Natural killer cell treated with Interleukin-12 subunit alpha and Interleukin-12 subunit beta and Interleukin-15 and Interleukin-18, amount 100 ng/mL, for 72 hours (primary cell): Measurements from ENCODE around the gene MGAT4A. TPM values are rescaled to one million over a fixed set of nuclear protein-coding genes. Genes with fewer than 3 reads are reported as not detected.

Source experiments
- ATAC-seq, 2 donors: fragments of 150-1000 bp; cut with Tn5 transposase in 1 of 2; sonication (Bioruptor Pico), chemical (Tn5 transposase) in 1 of 2; 2 replicates each; pipeline ENCODE4 v1.10.0; 2021
- DNase-seq: peaks from one replicate; pipeline ENCODE4 v3.0.0; 2022; ENCODE audit warnings: low spot score
- H3K27ac Mint-ChIP-seq, 2 donors: 1 replicate in 1 of 2; 2 replicates in 1 of 2; pipeline ENCODE4 v1.8.0; 2022; ENCODE audit warnings: mixed read lengths in 2 of 2, mild to moderate bottlenecking in 1 of 2, moderate library complexity in 1 of 2
- H3K27me3 Mint-ChIP-seq, 2 donors: 1 replicate in 1 of 2; 2 replicates in 1 of 2; pipeline ENCODE4 v1.8.0; 2022; ENCODE audit warnings: mixed read lengths in 2 of 2
- H3K36me3 Mint-ChIP-seq: one replicate; pipeline ENCODE4 v1.8.0; 2022; ENCODE audit warnings: mixed read lengths
- H3K4me1 Mint-ChIP-seq, 2 donors: 1 replicate in 1 of 2; 2 replicates in 1 of 2; pipeline ENCODE4 v1.8.0; 2022; ENCODE audit warnings: low read depth in 2 of 2, mixed read lengths in 2 of 2, mild to moderate bottlenecking in 1 of 2
- H3K4me3 Mint-ChIP-seq: one replicate; pipeline ENCODE4 v1.8.0; 2022; ENCODE audit warnings: mixed read lengths
- H3K9me3 Mint-ChIP-seq: 2 replicates; pipeline ENCODE4 v1.8.0; 2022; ENCODE audit warnings: mixed read lengths
- total RNA-seq, 2 donors: library from RNA; stranded (reverse); gene quantifications; one replicate each; pipeline ENCODE4 v1.2.3, GENCODE V29; 2022

The MGAT4A gene
- total RNA-seq, 2 donors from 2014 or later, result 23.1 to 25.0 TPM

DNA sequence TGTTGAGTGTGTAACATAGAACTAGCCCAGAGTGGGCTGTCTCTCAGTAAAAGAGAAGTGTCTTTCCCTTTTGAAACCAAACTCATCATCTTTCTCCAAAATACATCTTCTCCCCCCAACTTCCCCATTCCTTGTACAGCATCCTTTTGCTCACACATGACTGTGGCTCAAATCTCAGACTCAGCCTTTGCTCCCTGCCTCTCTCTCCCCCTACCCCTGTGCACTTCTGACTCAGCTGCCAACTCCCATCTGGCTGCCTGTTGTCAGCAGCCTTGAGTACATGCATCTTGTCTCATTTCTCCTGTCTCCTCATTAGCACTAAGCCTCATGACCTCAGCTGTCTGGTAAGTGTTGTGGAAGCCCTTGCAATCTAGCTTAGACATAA, 18.1 kb upstream of the MGAT4A start:
- Mint-ChIP-seq H3K27me3 (peaks cover 0 to 16% of the 10 kb centered on the region in 2 donors), H3K4me3 (no peak overlapping the region), H3K9me3 (no peaks in the 10 kb centered on the region), H3K27ac (no peak overlapping the region), H3K4me1 (peaks cover 5 to 7% of the 10 kb centered on the region in 2 donors), H3K36me3 (no peaks in the 10 kb centered on the region)
- ATAC-seq (no peak), DNase-seq (no peak)

GRCh38 chr2:98748292-98749065, 17.5 kb upstream of the MGAT4A start:
- Mint-ChIP-seq H3K4me1 (peaks cover 5 to 7% of the 10 kb centered on the region in 2 donors), H3K27ac (no peak overlapping the region), H3K27me3 (peaks cover 0 to 15% of the 10 kb centered on the region in 2 donors), H3K9me3 (no peaks in the 10 kb centered on the region), H3K4me3 (no peak overlapping the region), H3K36me3 (no peaks in the 10 kb centered on the region)
- ATAC-seq (no peak), DNase-seq (no peak)

GRCh38 chr2:98747888-98748287, 17.0 kb upstream of the MGAT4A start:
- Mint-ChIP-seq H3K36me3 (no peaks in the 10 kb centered on the region), H3K9me3 (no peaks in the 10 kb centered on the region), H3K4me3 (no peak overlapping the region), H3K4me1 (peaks cover 5 to 7% of the 10 kb centered on the region in 2 donors), H3K27ac (no peak overlapping the region), H3K27me3 (peaks cover 0 to 12% of the 10 kb centered on the region in 2 donors)
- DNase-seq (no peak), ATAC-seq (no peak)

GRCh38 chr2:98746426-98746825, 15.5 kb upstream of the MGAT4A start:
- H3K9me3 Mint-ChIP-seq, result no peaks in the 10 kb centered on the region

DNA sequence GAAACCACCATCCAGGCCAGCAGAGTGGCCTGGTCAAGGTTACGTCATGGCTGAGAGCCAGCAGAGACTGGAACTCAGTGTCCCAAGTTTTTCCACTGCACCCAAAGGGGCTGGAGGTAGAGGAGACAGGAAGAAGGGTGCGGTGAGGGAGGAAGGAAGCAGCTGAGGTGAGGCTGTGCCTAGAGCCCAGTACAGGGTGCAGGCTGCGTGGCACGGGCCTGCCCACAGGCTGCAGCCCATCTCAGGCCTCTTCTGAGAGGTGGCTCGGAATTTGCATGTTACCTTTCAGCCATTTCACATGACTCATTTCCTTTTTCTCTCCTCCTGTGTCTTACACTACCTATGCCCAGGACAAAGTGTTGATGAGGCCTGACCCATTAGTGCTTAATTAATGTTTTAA, 13.7 kb upstream of the MGAT4A start:
- peaks cover 0 to 8% of the 10 kb centered on the region in 2 donors for H3K27me3 Mint-ChIP-seq
- H3K27ac Mint-ChIP-seq, result no peak overlapping the region
- DNase-seq, result no peak
- no peaks in the 10 kb centered on the region for H3K36me3 Mint-ChIP-seq
- ATAC-seq, result no peak
- H3K9me3 Mint-ChIP-seq, result no peaks in the 10 kb centered on the region
- peaks cover 5 to 7% of the 10 kb centered on the region in 2 donors for H3K4me1 Mint-ChIP-seq
- no peak overlapping the region for H3K4me3 Mint-ChIP-seq

More at GRCh38 chr2:98746426-98746825, 15.5 kb upstream of the MGAT4A start:
- Mint-ChIP-seq H3K27me3 (peaks cover 0 to 9% of the 10 kb centered on the region in 2 donors), H3K4me1 (peaks cover 5 to 7% of the 10 kb centered on the region in 2 donors), H3K27ac (no peak overlapping the region), H3K36me3 (no peaks in the 10 kb centered on the region), H3K4me3 (no peak overlapping the region)
- no peak for DNase-seq
- ATAC-seq, result no peak

- Mint-ChIP-seq H3K9me3 (no peaks in the 10 kb centered on the region), H3K27ac (no peak overlapping the region), H3K4me1 (peaks cover under 1 to 2% of the 10 kb centered on the region in 2 donors), H3K27me3 (peaks cover 0 to 2% of the 10 kb centered on the region in 2 donors), H3K36me3 (no peaks in the 10 kb centered on the region), H3K4me3 (no peak overlapping the region)
- no peak for DNase-seq
- ATAC-seq, result no peak
These were observed 12.9 kb upstream of the MGAT4A start for GRCh38 chr2:98743835-98744234.

DNA sequence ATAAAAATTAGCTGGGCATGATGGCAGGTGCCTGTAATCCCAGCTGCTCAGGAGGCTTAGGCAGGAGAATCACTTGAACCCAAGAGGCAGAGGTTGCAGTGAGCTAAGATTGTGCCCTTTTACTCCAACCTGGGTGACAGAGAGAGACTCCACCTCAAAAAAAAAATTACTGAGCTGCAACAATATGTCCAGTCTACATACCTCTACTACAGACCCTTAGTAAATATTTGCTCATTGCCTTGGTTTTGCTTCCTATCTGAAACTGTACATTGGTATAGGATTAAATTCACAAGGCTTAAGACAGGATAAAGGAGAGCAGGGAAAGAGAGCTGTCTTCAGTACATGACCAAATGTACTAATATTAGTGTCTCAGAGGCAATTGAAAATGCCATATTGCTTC, 8.1 kb upstream of the MGAT4A start:
- H3K27ac Mint-ChIP-seq, result no peak overlapping the region
- no peaks in the 10 kb centered on the region for H3K36me3 Mint-ChIP-seq
- ATAC-seq (no peak), DNase-seq (no peak)
- peaks cover 0 to 2% of the 10 kb centered on the region in 2 donors for H3K27me3 Mint-ChIP-seq
- H3K4me3 Mint-ChIP-seq, result no peak overlapping the region
- no peaks in the 10 kb centered on the region for H3K9me3 Mint-ChIP-seq
- H3K4me1 Mint-ChIP-seq, result peaks cover 17 to 22% of the 10 kb centered on the region in 2 donors

GRCh38 chr2:98738304-98738703, 7.4 kb upstream of the MGAT4A start:
- ATAC-seq, result no peak
- peaks cover 17 to 22% of the 10 kb centered on the region in 2 donors for H3K4me1 Mint-ChIP-seq
- peaks cover 0 to 2% of the 10 kb centered on the region in 2 donors for H3K27me3 Mint-ChIP-seq
- no peak overlapping the region for H3K4me3 Mint-ChIP-seq
- H3K36me3 Mint-ChIP-seq, result no peaks in the 10 kb centered on the region
- no peak overlapping the region for H3K27ac Mint-ChIP-seq
- H3K9me3 Mint-ChIP-seq, result no peaks in the 10 kb centered on the region
- DNase-seq, result no peak

DNA sequence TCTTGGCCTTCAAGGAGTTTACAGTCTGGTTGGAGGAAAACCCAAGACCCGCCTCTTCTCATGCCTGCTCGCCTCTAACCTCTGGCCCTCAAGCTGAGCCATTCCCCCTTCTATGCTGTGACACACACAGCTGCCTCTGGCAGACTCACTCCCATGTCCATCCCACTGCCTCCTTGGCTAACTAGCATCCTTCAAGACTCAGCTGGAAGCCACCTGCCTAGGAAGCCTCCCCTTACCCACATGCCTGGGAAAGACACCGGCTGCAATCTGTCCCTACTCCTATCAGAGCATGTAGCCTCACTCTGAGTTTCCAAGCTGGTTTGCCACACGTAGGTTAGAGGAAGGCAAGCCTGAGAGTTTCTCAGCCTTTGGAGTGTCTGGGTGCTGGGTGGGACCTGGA, 6.9 kb upstream of the MGAT4A start:
- Mint-ChIP-seq H3K4me3 (no peak overlapping the region), H3K9me3 (no peaks in the 10 kb centered on the region), H3K4me1 (peaks cover 18 to 23% of the 10 kb centered on the region in 2 donors), H3K27me3 (peaks cover 0 to 2% of the 10 kb centered on the region in 2 donors), H3K27ac (no peak overlapping the region), H3K36me3 (no peaks in the 10 kb centered on the region)
- DNase-seq (no peak), ATAC-seq (no peak)

DNA sequence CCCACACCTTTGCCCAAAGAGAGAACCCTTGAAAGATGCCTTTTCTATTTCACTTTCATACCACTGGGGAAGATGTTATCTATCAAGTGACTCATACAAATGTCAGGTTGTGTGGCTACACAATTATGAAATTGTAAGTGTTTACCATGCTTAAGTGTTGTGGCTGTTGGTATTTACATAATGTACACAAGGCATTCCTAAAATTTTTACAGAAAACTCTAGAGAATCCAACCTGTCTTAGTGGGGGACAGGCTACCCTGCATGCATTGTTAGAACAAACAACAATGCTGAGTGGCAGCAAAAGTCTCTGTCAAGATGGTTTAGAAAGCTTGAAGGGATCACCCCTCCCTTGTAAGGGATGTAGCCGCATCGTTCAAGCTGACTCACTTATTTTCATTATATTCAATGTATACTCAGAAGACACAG, 5.5 kb upstream of the MGAT4A start:
- Mint-ChIP-seq H3K27ac (no peak overlapping the region), H3K27me3 (no peaks in the 10 kb centered on the region), H3K4me3 (no peak overlapping the region), H3K9me3 (no peaks in the 10 kb centered on the region), H3K4me1 (peaks cover 28 to 35% of the 10 kb centered on the region in 2 donors), H3K36me3 (no peaks in the 10 kb centered on the region)
- ATAC-seq (peak in 1 of 2 donors; percentile 49), DNase-seq (no peak)

- Mint-ChIP-seq H3K4me3 (peak overlapping the region; percentile 51), H3K4me1 (peaks cover 30 to 39% of the 10 kb centered on the region in 2 donors), H3K9me3 (no peaks in the 10 kb centered on the region), H3K27ac (peak overlapping the region; percentile 10 to 42), H3K27me3 (no peaks in the 10 kb centered on the region), H3K36me3 (no peaks in the 10 kb centered on the region)
- ATAC-seq, result no peak
- DNase-seq, result no peak
These were observed 3.9 kb upstream of the MGAT4A start for GRCh38 chr2:98734823-98735260.

GRCh38 chr2:98734162-98734561, 3.2 kb upstream of the MGAT4A start:
- DNase-seq, result no peak
- no peaks in the 10 kb centered on the region for H3K9me3 Mint-ChIP-seq
- peaks cover 33 to 46% of the 10 kb centered on the region in 2 donors for H3K4me1 Mint-ChIP-seq
- no peaks in the 10 kb centered on the region for H3K36me3 Mint-ChIP-seq
- H3K27ac Mint-ChIP-seq, result peak overlapping the region; percentile 10 to 42
- no peak for ATAC-seq
- H3K27me3 Mint-ChIP-seq, result no peaks in the 10 kb centered on the region
- H3K4me3 Mint-ChIP-seq, result no peak overlapping the region

DNA sequence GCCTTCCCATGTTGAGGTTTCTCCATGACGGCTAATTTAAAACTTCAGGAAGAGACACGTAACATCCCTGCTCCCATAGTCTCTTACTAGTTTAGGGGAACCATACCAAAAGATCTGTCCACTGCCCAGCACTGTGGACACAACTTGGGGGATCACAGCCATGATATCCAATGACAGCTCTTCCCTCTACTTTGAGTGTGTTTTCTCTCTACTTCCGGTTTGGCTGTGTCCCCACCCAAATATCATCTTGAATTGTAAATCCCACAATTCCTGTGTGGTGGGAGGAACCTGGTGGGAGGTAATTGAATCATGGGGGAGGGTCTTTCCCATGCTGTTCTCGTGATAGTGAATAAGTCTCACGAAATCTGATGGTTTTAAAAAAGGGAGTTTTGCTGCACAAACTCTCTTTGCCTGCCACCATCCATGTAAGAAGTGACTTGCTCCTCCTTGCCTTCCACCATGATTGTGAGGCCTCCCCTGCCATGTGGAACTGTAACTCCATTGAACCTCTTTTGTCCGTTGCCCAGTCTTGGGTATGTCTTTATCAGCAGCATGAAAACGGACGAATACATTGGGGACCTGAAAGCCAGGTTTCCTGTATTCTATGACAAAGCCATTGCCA, 1.6 kb upstream of the MGAT4A start:
- Mint-ChIP-seq H3K27ac (peak overlapping the region; percentile 83 to 85), H3K36me3 (no peaks in the 10 kb centered on the region), H3K4me3 (peak overlapping the region; percentile 90), H3K9me3 (no peaks in the 10 kb centered on the region), H3K27me3 (no peaks in the 10 kb centered on the region), H3K4me1 (peaks cover 37 to 49% of the 10 kb centered on the region in 2 donors)
- DNase-seq (no peak), ATAC-seq (no peak)

GRCh38 chr2:98731894-98732349, 990 bp upstream of the MGAT4A start:
- Mint-ChIP-seq H3K4me1 (peaks cover 41 to 53% of the 10 kb centered on the region in 2 donors), H3K27me3 (no peaks in the 10 kb centered on the region), H3K27ac (peak overlapping the region; percentile 83 to 85), H3K9me3 (no peaks in the 10 kb centered on the region), H3K4me3 (peak overlapping the region; percentile 90), H3K36me3 (no peaks in the 10 kb centered on the region)
- DNase-seq, result no peak
- no peak for ATAC-seq
